GM10266 (cell line): ENCODE measurements around the gene SFXN3.

Experiments used
- DNase-seq: peaks from one replicate; pipeline ENCODE4 v3.0.0; 2012; ENCODE audit errors: extremely low spot score
- CTCF ChIP-seq: IDR thresholded peaks from 2 replicates; pipeline ENCODE4 v1.5.1; 2012; ENCODE audit warnings: mild to moderate bottlenecking, low read depth; ENCODE audit not compliant: control insufficient read depth, insufficient read depth; ENCODE audit errors: missing control alignments

The SFXN3 gene, protein sequence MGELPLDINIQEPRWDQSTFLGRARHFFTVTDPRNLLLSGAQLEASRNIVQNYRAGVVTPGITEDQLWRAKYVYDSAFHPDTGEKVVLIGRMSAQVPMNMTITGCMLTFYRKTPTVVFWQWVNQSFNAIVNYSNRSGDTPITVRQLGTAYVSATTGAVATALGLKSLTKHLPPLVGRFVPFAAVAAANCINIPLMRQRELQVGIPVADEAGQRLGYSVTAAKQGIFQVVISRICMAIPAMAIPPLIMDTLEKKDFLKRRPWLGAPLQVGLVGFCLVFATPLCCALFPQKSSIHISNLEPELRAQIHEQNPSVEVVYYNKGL

DNA sequence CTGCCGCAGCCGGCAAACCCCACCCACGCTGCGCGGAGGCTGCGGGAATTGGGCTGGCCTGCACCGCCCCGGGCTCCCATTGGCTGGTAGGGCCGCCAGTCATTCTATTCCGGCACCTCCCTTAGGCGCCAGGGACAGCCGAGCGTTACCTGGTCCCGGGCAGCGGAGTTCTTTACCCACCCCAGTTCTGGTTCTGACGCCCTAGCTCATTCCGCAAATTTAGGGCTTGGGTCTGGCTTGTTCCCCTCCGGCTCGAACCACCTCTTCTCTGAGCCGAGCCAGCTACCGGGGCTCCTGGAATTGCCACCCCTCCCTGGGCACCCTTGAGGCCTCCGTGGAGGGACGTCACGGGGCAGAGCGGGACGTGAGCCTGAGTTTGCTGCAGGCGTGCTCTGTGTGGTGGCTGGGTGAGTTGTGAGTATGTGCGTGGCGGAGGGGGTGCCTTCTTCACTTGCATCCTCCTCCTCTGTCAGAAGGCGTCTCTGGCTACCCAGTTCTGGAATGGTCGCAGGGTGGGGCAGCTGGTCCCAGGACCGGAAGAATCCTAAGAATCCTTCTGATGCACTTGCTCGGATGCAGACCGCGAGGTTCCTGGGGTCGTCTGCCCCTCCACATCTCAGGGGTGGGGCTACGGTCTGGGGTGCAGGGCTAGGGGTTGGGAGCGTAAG, at the start of gene SFXN3, which contains the start of gene PDZD7:
TSS of gene SFXN3 (plus strand) at position 107 of the 668 bp plus-strand sequence. CDS start 3,461 bp downstream, outside the sequence.
TSS of gene PDZD7 (minus strand) at position 2 of the 668 bp plus-strand sequence. CDS start 910 bp downstream, outside the sequence.
- TF ChIP-seq CTCF, result no peak
- peak; percentile 96 for DNase-seq

GRCh38 chr10:100982916-100983830, 47.9 kb upstream of the SFXN3 start:
- DNase-seq, result no peak
- no peak for TF ChIP-seq CTCF

GRCh38 chr10:100983868-100984671, 47.0 kb upstream of the SFXN3 start:
- TF ChIP-seq CTCF, result no peak
- DNase-seq, result no peak

GRCh38 chr10:100984672-100985177, 46.3 kb upstream of the SFXN3 start:
- no peak for DNase-seq
- no peak for TF ChIP-seq CTCF

GRCh38 chr10:100985336-100985735, 45.7 kb upstream of the SFXN3 start:
- no peak for TF ChIP-seq CTCF
- DNase-seq, result no peak

- TF ChIP-seq CTCF, result no peak
- DNase-seq, result no peak
Observed at GRCh38 chr10:100986623-100986951, 44.4 kb upstream of the SFXN3 start.
